Parathyroid adenoma (tissue), 2 donors: Measurements from ENCODE around the gene YAF2.
"Not testable (repeated sequence)": the region's sequence is repeated elsewhere in the genome, so short reads cannot be mapped to it uniquely, and the experiment has no call there.

ENCODE experiments used
- H2AFZ ChIP-seq: fragments of 300-600 bp; sonication (generic); one replicate; pipeline ENCODE4 v1.7.0; 2017; ENCODE audit warnings: antibody characterized with exemption, mild to moderate bottlenecking
- H3K27ac ChIP-seq: fragments of 300-600 bp; sonication (generic); one replicate; pipeline ENCODE4 v1.7.0; 2017
- H3K27me3 ChIP-seq: fragments of 300-600 bp; sonication (generic); one replicate; pipeline ENCODE4 v1.7.0; 2017; ENCODE audit warnings: low read length; ENCODE audit not compliant: control insufficient read depth, insufficient read depth
- H3K36me3 ChIP-seq: fragments of 300-600 bp; sonication (generic); one replicate; pipeline ENCODE4 v1.7.0; 2017; ENCODE audit warnings: low read length; ENCODE audit not compliant: control insufficient read depth, insufficient read depth
- H3K4me1 ChIP-seq: fragments of 300-600 bp; sonication (generic); one replicate; pipeline ENCODE4 v1.7.0; 2017; ENCODE audit warnings: control low read depth
- H3K4me2 ChIP-seq: fragments of 300-600 bp; sonication (generic); one replicate; pipeline ENCODE4 v1.7.0; 2017; ENCODE audit warnings: low read length
- H3K4me3 ChIP-seq: fragments of 300-600 bp; sonication (generic); one replicate; pipeline ENCODE4 v1.7.0; 2017; ENCODE audit warnings: low read depth, low read length
- H3K79me2 ChIP-seq: fragments of 300-600 bp; sonication (generic); one replicate; pipeline ENCODE4 v1.7.0; 2017; ENCODE audit warnings: control low read depth
- H3K9ac ChIP-seq: fragments of 300-600 bp; sonication (generic); one replicate; pipeline ENCODE4 v1.7.0; 2017; ENCODE audit warnings: mild to moderate bottlenecking
- H3K9me3 ChIP-seq: fragments of 300-600 bp; sonication (generic); one replicate; pipeline ENCODE4 v1.7.0; 2017; ENCODE audit warnings: low read length; ENCODE audit not compliant: control insufficient read depth
- TF ChIP-seq, protein P1 (sequence below): fragments of 300-600 bp; sonication (generic); IDR thresholded peaks from one replicate; pipeline ENCODE4 v1.7.0; 2017; ENCODE audit warnings: antibody characterized with exemption, mild to moderate bottlenecking
- donor health status: primary hyperparathyroidism.

Gene YAF2

DNA sequence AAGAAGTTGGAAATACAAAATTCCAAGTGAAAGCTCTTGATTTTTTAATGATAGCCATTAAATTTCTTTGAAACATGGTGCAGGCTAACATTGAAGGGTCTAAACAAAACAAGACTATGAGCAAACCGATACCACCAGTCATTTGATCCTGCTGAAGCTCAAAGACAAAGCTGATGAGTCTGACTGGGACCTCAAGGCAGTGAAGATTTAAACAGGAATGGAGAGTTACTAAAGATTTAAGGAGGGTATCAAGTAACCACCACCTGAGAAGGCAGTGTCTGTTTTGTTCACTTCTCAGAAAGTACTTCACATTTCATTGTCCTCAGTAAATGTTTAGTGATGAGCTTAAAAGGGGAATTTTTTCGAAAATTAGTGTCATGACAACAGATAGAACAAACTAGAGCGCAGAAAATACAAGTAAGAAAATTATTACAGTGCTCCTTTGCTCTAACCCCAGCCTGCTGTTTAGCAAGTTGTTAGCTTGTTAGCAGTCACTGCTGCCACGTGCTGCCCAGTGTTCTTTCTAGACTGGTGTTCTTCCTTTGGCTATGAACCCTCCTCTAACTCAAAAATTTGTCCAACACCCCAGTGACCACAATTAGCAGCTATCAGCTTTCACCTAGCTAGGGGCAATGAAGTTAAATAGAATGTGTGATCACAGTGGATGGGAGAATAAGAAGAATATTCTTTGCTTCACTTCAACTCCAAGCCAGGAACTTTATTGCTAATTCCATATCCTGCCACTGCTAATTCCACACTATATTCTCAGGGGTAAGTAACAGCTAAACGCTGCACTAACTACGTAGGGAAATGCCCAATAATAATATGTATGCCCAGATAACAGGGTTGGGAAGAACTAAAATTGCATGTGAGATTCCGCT, 41.1 kb downstream of the YAF2 start:
- peaks cover 15% of the 10 kb centered on the region for H3K79me2 ChIP-seq
- no peak overlapping the region for H3K4me3 ChIP-seq
- H3K4me1 ChIP-seq = no peaks in the 10 kb centered on the region
- H3K9me3 ChIP-seq = no peaks in the 10 kb centered on the region
- H3K27me3 ChIP-seq = no peaks in the 10 kb centered on the region
- H2AFZ ChIP-seq = no peak overlapping the region
- H3K36me3 ChIP-seq = no peaks in the 10 kb centered on the region
- TF ChIP-seq, protein P1, sequence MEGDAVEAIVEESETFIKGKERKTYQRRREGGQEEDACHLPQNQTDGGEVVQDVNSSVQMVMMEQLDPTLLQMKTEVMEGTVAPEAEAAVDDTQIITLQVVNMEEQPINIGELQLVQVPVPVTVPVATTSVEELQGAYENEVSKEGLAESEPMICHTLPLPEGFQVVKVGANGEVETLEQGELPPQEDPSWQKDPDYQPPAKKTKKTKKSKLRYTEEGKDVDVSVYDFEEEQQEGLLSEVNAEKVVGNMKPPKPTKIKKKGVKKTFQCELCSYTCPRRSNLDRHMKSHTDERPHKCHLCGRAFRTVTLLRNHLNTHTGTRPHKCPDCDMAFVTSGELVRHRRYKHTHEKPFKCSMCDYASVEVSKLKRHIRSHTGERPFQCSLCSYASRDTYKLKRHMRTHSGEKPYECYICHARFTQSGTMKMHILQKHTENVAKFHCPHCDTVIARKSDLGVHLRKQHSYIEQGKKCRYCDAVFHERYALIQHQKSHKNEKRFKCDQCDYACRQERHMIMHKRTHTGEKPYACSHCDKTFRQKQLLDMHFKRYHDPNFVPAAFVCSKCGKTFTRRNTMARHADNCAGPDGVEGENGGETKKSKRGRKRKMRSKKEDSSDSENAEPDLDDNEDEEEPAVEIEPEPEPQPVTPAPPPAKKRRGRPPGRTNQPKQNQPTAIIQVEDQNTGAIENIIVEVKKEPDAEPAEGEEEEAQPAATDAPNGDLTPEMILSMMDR = no peak
- H3K4me2 ChIP-seq = no peak overlapping the region
- no peak overlapping the region for H3K27ac ChIP-seq
- no peak overlapping the region for H3K9ac ChIP-seq

DNA sequence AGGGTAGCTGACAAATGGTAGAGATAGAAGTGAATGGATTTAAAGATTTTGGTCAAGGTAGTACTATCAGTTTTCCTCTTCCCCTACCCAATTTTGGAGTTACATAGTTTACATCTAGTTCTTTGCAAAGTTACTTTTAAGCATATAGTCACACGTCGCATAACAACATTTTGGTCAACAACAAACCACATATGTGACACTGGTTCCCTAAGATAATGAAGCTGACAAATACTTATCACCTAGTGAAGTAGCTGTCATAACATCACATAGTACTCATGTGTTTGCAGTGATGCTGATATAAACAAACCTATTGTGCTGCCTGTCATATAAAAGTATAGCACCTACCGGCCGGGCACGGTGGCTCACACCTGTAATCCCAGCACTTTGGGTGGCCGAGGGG, 45.4 kb downstream of the YAF2 start:
- H3K9me3 ChIP-seq = no peaks in the 10 kb centered on the region
- no peak overlapping the region for H3K4me2 ChIP-seq
- no peak overlapping the region for H3K27ac ChIP-seq
- H3K9ac ChIP-seq = no peak overlapping the region
- no peak overlapping the region for H3K4me3 ChIP-seq
- peaks cover 18% of the 10 kb centered on the region for H3K79me2 ChIP-seq
- peaks cover 3% of the 10 kb centered on the region for H3K4me1 ChIP-seq
- TF ChIP-seq, protein P1 = no peak
- no peak overlapping the region for H2AFZ ChIP-seq
- no peaks in the 10 kb centered on the region for H3K27me3 ChIP-seq
- no peaks in the 10 kb centered on the region for H3K36me3 ChIP-seq

DNA sequence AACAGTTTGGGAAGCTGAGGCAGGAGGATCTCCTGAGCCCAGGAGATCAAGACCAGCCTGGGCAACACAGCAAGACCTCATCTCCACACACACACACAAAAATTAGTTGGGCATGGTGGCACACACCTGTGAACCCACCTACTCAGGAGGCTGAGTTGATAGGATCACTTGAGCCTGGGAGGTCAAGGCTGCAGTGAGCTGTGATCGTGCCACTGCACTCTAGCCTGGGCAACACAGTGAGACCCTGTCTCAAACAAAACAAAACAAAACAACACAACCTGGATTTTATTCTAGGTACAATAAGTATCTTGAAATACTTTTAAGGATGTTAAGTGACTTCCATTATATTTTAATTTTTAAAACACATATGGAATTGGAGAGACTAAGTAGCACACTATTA, 45.8 kb downstream of the YAF2 start:
- H3K4me2 ChIP-seq = no peak overlapping the region
- H3K79me2 ChIP-seq = peaks cover 19% of the 10 kb centered on the region
- no peaks in the 10 kb centered on the region for H3K9me3 ChIP-seq
- no peak overlapping the region for H3K27ac ChIP-seq
- no peaks in the 10 kb centered on the region for H3K27me3 ChIP-seq
- TF ChIP-seq, protein P1 = no peak
- peaks cover 3% of the 10 kb centered on the region for H3K4me1 ChIP-seq
- H2AFZ ChIP-seq = no peak overlapping the region
- H3K9ac ChIP-seq = no peak overlapping the region
- H3K36me3 ChIP-seq = no peaks in the 10 kb centered on the region
- H3K4me3 ChIP-seq = no peak overlapping the region

- peaks cover 15% of the 10 kb centered on the region for H3K79me2 ChIP-seq
- no peaks in the 10 kb centered on the region for H3K27me3 ChIP-seq
- no peaks in the 10 kb centered on the region for H3K9me3 ChIP-seq
- no peak overlapping the region for H3K4me2 ChIP-seq
- H3K36me3 ChIP-seq = no peaks in the 10 kb centered on the region
- TF ChIP-seq, protein P1 = no peak
- H3K9ac ChIP-seq = no peak overlapping the region
- H3K4me3 ChIP-seq = no peak overlapping the region
- H3K4me1 ChIP-seq = peaks cover 3% of the 10 kb centered on the region
- H2AFZ ChIP-seq = no peak overlapping the region
- no peak overlapping the region for H3K27ac ChIP-seq
Observed at GRCh38 chr12:42190376-42190775, 47.7 kb downstream of the YAF2 start.

DNA sequence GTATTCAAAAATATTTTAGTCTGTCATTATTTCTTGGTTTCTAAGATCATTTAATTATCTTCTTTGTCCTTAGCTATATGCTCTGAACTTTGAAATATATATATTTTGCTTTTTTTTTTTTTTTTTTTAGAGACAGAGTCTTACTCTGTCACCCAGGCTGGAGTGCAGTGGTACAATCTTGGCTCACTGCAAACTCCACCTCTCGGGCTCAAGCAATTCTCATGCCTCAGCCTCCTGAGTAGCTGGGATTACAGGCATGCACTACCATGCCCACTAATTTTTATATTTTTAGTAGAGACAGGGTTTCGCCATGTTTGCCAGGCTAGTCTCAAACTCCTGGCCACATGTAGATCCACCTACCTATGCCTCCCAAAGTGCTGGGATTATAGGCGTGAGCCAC, 49.8 kb downstream of the YAF2 start:
- not testable (repeated sequence) for H3K4me2 ChIP-seq, H3K36me3 ChIP-seq, H3K9me3 ChIP-seq, H3K27me3 ChIP-seq, H3K4me3 ChIP-seq, H2AFZ ChIP-seq, H3K9ac ChIP-seq, H3K4me1 ChIP-seq, H3K27ac ChIP-seq
- peaks cover 16% of the 10 kb centered on the region for H3K79me2 ChIP-seq
